HG02623 (cell line): ENCODE data around the gene GPANK1.

Experiments used
- ATAC-seq: cut with Tn5 transposase; IDR thresholded peaks from one replicate; pipeline ENCODE4 v1.9.1; 2021; ENCODE audit warnings: moderate library complexity; ENCODE audit not compliant: unreplicated experiment

Gene GPANK1

GRCh38 chr6:31691564-31692108, 26.8 kb upstream of the GPANK1 start:
- no peak for ATAC-seq

GRCh38 chr6:31691078-31691463, 26.3 kb upstream of the GPANK1 start:
- ATAC-seq, result no peak

GRCh38 chr6:31690231-31691077, 25.7 kb upstream of the GPANK1 start:
- ATAC-seq, result no peak

- no peak for ATAC-seq
Observed at GRCh38 chr6:31689249-31690110, 24.7 kb upstream of the GPANK1 start.

GRCh38 chr6:31687860-31688693, 23.3 kb upstream of the GPANK1 start:
- ATAC-seq, result no peak

GRCh38 chr6:31687321-31687720, 22.5 kb upstream of the GPANK1 start:
- no peak for ATAC-seq

GRCh38 chr6:31686483-31686882, 21.7 kb upstream of the GPANK1 start:
- no peak for ATAC-seq

GRCh38 chr6:31683591-31683990, 18.8 kb upstream of the GPANK1 start:
- no peak for ATAC-seq

GRCh38 chr6:31681135-31681671, 16.4 kb upstream of the GPANK1 start:
- ATAC-seq, result no peak

GRCh38 chr6:31680226-31681134, 15.7 kb upstream of the GPANK1 start, which contains the start of gene LY6G5C:
Gene LY6G5C, minus strand, starts transcription at chr6:31681067. Its CDS starts 694 bp downstream, at chr6:31680373.
- no peak for ATAC-seq

GRCh38 chr6:31677955-31678354, 13.2 kb upstream of the GPANK1 start:
- ATAC-seq, result no peak

- no peak for ATAC-seq
Observed at GRCh38 chr6:31676904-31677303, 12.1 kb upstream of the GPANK1 start.

GRCh38 chr6:31676322-31676903, 11.6 kb upstream of the GPANK1 start:
- no peak for ATAC-seq

GRCh38 chr6:31669676-31670075, 4.9 kb upstream of the GPANK1 start, which contains the start of gene LY6G5B:
Gene LY6G5B, plus strand, starts transcription at chr6:31669976. Its CDS starts 975 bp downstream, at chr6:31670951.
- ATAC-seq, result no peak

- no peak for ATAC-seq
Observed at GRCh38 chr6:31666337-31666965, 1.7 kb upstream of the GPANK1 start.

GRCh38 chr6:31665501-31666336, 922 bp upstream of the GPANK1 start, which contains the start of gene CSNK2B:
Gene CSNK2B, plus strand, starts transcription at chr6:31666080. Its CDS starts 752 bp downstream, at chr6:31666832.
- peak; percentile 83 for ATAC-seq
